Fibroblast of lung (primary cell): ENCODE measurements around the gene RARRES1. TPM values are rescaled to one million over a fixed set of nuclear protein-coding genes. Genes with fewer than 3 reads are reported as not detected.

ENCODE experiments used
- DNase-seq, 2 donors: peaks; one replicate each; pipeline versions ENCODE4 v3.0.0 to v3.0.0-alpha.2; 2010; ENCODE audit warnings: low read depth in 2 of 2
- H2AFZ ChIP-seq: 2 replicates; pipeline ENCODE4 v1.5.1; 2012; ENCODE audit warnings: low read length, control low read depth, inconsistent platforms
- H3K27ac ChIP-seq: 2 replicates; pipeline ENCODE4 v1.5.1; 2011; ENCODE audit warnings: low read length, control low read depth; ENCODE audit not compliant: insufficient read depth
- H3K27me3 ChIP-seq: 2 replicates; pipeline ENCODE4 v1.5.1; 2011; ENCODE audit warnings: mild to moderate bottlenecking, low read length; ENCODE audit not compliant: control insufficient read depth, insufficient read depth
- H3K36me3 ChIP-seq: 2 replicates; pipeline ENCODE4 v1.5.1; 2011; ENCODE audit warnings: low read length; ENCODE audit not compliant: control insufficient read depth, insufficient read depth
- H3K4me1 ChIP-seq: 2 replicates; pipeline ENCODE4 v1.5.1; 2011; ENCODE audit warnings: low read length; ENCODE audit not compliant: control insufficient read depth, insufficient read depth; ENCODE audit errors: extremely low read depth
- H3K4me2 ChIP-seq: 2 replicates; pipeline ENCODE4 v1.5.1; 2011; ENCODE audit warnings: low read length, control low read depth; ENCODE audit not compliant: insufficient read depth; ENCODE audit errors: extremely low read depth
- H3K4me3 ChIP-seq, 4 experiments: fragments of 200-600 bp in 1 of 4; sonication (generic) in 1 of 4; replicated peaks in 1 of 4; 2 replicates each; pipeline ENCODE4 v1.5.1; 2011 to 2016; ENCODE audit warnings: low read length in 4 of 4, low read depth in 3 of 4, mild to moderate bottlenecking in 3 of 4, control low read depth in 2 of 4, inconsistent platforms in 1 of 4, mixed read lengths in 1 of 4; ENCODE audit not compliant: insufficient read depth in 1 of 4; ENCODE audit errors: control extremely low read depth in 1 of 4
- H3K79me2 ChIP-seq: 2 replicates; pipeline ENCODE4 v1.5.1; 2012; ENCODE audit warnings: mild to moderate bottlenecking, low read length, inconsistent platforms; ENCODE audit not compliant: control insufficient read depth, insufficient read depth
- H3K9ac ChIP-seq: 2 replicates; pipeline ENCODE4 v1.5.1; 2011; ENCODE audit warnings: mild to moderate bottlenecking, low read length, control low read depth; ENCODE audit not compliant: insufficient read depth
- H3K9me3 ChIP-seq: 2 replicates; pipeline ENCODE4 v1.5.1; 2012; ENCODE audit warnings: low read depth, low read length; ENCODE audit not compliant: control insufficient read depth, insufficient read depth
- H4K20me1 ChIP-seq: 2 replicates; pipeline ENCODE4 v1.5.1; 2011; ENCODE audit warnings: low read length; ENCODE audit not compliant: control insufficient read depth, insufficient read depth; ENCODE audit errors: extremely low read depth
- EZH2 ChIP-seq: IDR thresholded peaks from 2 replicates; pipeline ENCODE4 v1.5.1; 2012; ENCODE audit warnings: low read length, control low read depth, mild to moderate bottlenecking; ENCODE audit errors: missing control alignments
- polyA plus RNA-seq, 2 donors: library from polyadenylated mRNA; depleted of rRNA in 1 of 2; stranded (reverse) in 1 of 2; unstranded in 1 of 2; fragments of >200 nt; gene quantifications; 2 replicates each; pipeline ENCODE4 v1.2.1, GENCODE V29; 2011 to 2012; ENCODE audit warnings: missing spikeins in 1 of 2
- total RNA-seq: library from RNA; depleted of rRNA; stranded (reverse); fragments of >200 nt; gene quantifications from 2 replicates; pipeline ENCODE4 v1.2.1, GENCODE V29; 2014
- TF ChIP-seq, protein P1 (sequence below), 2 donors: IDR thresholded peaks in 1 of 2; conservative IDR thresholded peaks in 1 of 2; 1 replicate in 1 of 2; 2 replicates in 1 of 2; pipeline ENCODE4 v1.5.1; 2011 to 2012; ENCODE audit warnings: low read length in 2 of 2, control low read depth in 1 of 2, inconsistent platforms in 1 of 2, low read depth in 1 of 2, mild to moderate bottlenecking in 1 of 2

RARRES1 gene
- total and polyA plus RNA-seq, 2 donors (not counting 1 experiment from before 2014, with no cell fraction given) = 27.7 to 93.3 TPM

DNA sequence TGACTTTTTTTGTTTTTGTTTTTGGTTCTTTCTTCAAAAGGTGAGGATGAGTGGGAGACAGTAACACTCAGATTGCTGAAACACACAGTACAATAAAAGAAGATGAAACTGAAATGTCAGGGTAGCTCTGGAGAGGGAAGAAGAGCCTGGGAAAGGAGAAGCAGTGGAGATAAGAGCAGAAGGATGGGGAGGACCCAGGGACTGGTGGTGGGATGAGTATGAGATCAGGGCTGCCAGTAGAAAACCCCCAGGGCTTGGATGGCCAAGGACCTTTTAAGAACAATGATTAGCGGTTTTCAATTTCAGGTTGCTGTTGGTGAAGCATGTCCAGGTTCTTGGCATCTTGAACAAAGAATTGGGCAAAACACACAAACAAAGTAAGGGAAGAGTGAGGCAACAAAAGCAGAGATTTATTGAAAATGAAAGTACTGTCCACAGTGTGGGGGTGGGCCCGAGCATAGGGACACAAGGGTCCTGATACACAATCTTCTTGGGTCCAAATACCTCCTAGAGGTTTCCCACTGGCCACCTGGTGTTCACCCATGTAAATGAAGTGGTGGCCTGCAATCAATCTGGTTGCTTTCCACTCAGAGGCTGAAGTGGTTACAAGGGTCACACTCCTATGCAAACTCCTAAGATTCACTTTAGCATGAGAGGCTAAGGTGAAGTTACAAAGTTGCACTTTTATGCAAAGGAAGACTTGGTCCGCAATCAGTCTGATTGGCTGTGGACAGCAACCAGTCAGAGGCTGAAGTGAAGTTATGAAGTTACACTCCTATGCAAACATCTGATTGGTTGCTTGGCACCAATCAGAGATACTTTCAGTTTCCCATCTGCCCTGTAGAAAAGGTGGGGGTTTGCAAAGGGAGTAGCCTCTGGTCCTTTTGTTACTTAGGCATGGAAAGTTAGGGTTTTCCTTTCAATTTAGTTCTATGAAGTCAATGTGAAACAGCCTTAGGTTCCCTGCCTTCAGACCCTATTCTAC, 43.5 kb upstream of the RARRES1 start:
- Histone ChIP-seq H3K4me3 (no peak overlapping the region), H3K4me2 (no peak overlapping the region), H3K79me2 (no peaks in the 10 kb centered on the region), H3K4me1 (peaks cover 14% of the 10 kb centered on the region), H2AFZ (no peak overlapping the region), H3K36me3 (no peaks in the 10 kb centered on the region), H3K27ac (no peak overlapping the region), H3K9ac (no peak overlapping the region), H3K27me3 (no peaks in the 10 kb centered on the region), H3K9me3 (no peaks in the 10 kb centered on the region), H4K20me1 (no peaks in the 10 kb centered on the region)
- no peak for DNase-seq
- TF ChIP-seq, protein P1, sequence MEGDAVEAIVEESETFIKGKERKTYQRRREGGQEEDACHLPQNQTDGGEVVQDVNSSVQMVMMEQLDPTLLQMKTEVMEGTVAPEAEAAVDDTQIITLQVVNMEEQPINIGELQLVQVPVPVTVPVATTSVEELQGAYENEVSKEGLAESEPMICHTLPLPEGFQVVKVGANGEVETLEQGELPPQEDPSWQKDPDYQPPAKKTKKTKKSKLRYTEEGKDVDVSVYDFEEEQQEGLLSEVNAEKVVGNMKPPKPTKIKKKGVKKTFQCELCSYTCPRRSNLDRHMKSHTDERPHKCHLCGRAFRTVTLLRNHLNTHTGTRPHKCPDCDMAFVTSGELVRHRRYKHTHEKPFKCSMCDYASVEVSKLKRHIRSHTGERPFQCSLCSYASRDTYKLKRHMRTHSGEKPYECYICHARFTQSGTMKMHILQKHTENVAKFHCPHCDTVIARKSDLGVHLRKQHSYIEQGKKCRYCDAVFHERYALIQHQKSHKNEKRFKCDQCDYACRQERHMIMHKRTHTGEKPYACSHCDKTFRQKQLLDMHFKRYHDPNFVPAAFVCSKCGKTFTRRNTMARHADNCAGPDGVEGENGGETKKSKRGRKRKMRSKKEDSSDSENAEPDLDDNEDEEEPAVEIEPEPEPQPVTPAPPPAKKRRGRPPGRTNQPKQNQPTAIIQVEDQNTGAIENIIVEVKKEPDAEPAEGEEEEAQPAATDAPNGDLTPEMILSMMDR (conservative IDR thresholded peaks at IDR 0.05 in 1 of 2, IDR thresholded peaks at IDR 0.05 in 1 of 2; ENCODE audit: low read depth in 1 of 2, low read length in 2 of 2) = no peak
- no peak for TF ChIP-seq EZH2

DNA sequence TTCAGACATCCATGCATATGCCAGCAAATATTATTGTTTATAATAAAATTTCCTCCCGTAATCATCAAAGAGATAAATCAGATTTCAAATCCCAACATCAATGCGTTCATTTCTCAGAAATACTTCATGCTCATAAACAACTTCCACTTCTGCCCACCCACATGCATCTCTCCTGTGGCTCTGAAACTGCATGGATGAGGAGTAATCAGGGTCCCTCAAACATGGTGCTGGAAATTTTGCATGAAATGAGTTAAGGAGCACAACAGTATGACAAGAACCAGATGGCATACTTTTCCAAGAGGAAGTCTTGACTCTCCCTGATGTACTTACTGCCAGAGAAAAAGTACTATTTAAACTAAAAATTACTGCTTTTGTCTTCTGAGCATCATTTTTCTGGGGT, 42.7 kb upstream of the RARRES1 start:
- Histone ChIP-seq H3K9ac (no peak overlapping the region), H3K36me3 (no peaks in the 10 kb centered on the region), H3K4me1 (peaks cover 21% of the 10 kb centered on the region), H3K4me2 (no peak overlapping the region), H3K79me2 (no peaks in the 10 kb centered on the region), H3K9me3 (no peaks in the 10 kb centered on the region), H4K20me1 (no peaks in the 10 kb centered on the region), H2AFZ (no peak overlapping the region), H3K27ac (peak overlapping the region; percentile 24), H3K27me3 (no peaks in the 10 kb centered on the region), H3K4me3 (no peak overlapping the region)
- TF ChIP-seq EZH2 = no peak
- TF ChIP-seq, protein P1 (conservative IDR thresholded peaks at IDR 0.05 in 1 of 2, IDR thresholded peaks at IDR 0.05 in 1 of 2; ENCODE audit: low read depth in 1 of 2, low read length in 2 of 2) = no peak
- DNase-seq = peak in 1 of 2 donors; percentile 56
